Neural cell (in vitro differentiated cells): Measurements from ENCODE around the gene ALK. TPM values are rescaled to one million over a fixed set of nuclear protein-coding genes. Genes with fewer than 3 reads are reported as not detected.

Experiments used
- H2AFZ ChIP-seq: fragments of 200-600, 300-800 bp; sonication (generic), shearing (Covaris generic); 2 replicates; pipeline ENCODE4 v1.6.0; 2014; ENCODE audit warnings: low read depth, mild to moderate bottlenecking, antibody characterized with exemption, low read length, moderate library complexity
- H3F3A ChIP-seq: fragments of 200-600 bp; shearing (Covaris generic); 2 replicates; pipeline ENCODE4 v1.6.1; 2016; ENCODE audit warnings: mild to moderate bottlenecking, moderate library complexity, mixed read lengths, antibody characterized with exemption, low read length; ENCODE audit not compliant: insufficient read depth, poor library complexity, severe bottlenecking
- H3K27ac ChIP-seq: fragments of 200-600, 300-800 bp; sonication (generic), shearing (Covaris generic); 2 replicates; pipeline ENCODE4 v1.5.1; 2014; ENCODE audit warnings: mild to moderate bottlenecking, low read length, moderate library complexity
- H3K27me3 ChIP-seq: fragments of 300-800, 200-600 bp; sonication (generic), shearing (Covaris generic); 2 replicates; pipeline ENCODE4 v1.6.0; 2014; ENCODE audit warnings: mild to moderate bottlenecking, low read depth, low read length, moderate library complexity; ENCODE audit not compliant: insufficient read depth
- H3K36me3 ChIP-seq: fragments of 300-800, 200-600 bp; sonication (generic), shearing (Covaris generic); 2 replicates; pipeline ENCODE4 v1.5.1; 2014; ENCODE audit warnings: mild to moderate bottlenecking, antibody characterized with exemption, low read length, moderate library complexity; ENCODE audit not compliant: insufficient read depth
- H3K4me2 ChIP-seq: fragments of 300-800, 200-600 bp; sonication (generic), shearing (Covaris generic); 2 replicates; pipeline ENCODE4 v1.6.0; 2014; ENCODE audit warnings: mild to moderate bottlenecking, low read length
- H3K4me3 ChIP-seq: fragments of 300-800, 200-600 bp; sonication (generic), shearing (Covaris generic); 2 replicates; pipeline ENCODE4 v1.5.1; 2014; ENCODE audit warnings: mild to moderate bottlenecking, low read length, moderate library complexity
- H3K79me2 ChIP-seq: fragments of 200-600 bp; shearing (Covaris generic); replicated peaks from 2 replicates; pipeline ENCODE4 v1.6.0; 2014; ENCODE audit warnings: mild to moderate bottlenecking, low read length, moderate library complexity; ENCODE audit not compliant: insufficient read depth
- H3K9ac ChIP-seq: fragments of 300-800, 200-600 bp; sonication (generic), shearing (Covaris generic); 2 replicates; pipeline ENCODE4 v1.6.1; 2016; ENCODE audit warnings: mild to moderate bottlenecking, low read length, mixed read lengths
- H3K9me2 ChIP-seq: fragments of 200-600 bp; shearing (Covaris generic); 2 replicates; pipeline ENCODE4 v1.6.1; 2016; ENCODE audit warnings: mild to moderate bottlenecking, low read length, mixed read lengths; ENCODE audit not compliant: insufficient read depth
- H3K9me3 ChIP-seq: fragments of 200-600, 300-800 bp; sonication (generic), shearing (Covaris generic); 2 replicates; pipeline ENCODE4 v1.6.1; 2016; ENCODE audit warnings: mild to moderate bottlenecking, mixed run types, low read length, moderate library complexity, mixed read lengths
- H4K20me1 ChIP-seq: fragments of 200-600 bp; shearing (Covaris generic); 2 replicates; pipeline ENCODE4 v1.6.1; 2016; ENCODE audit warnings: mild to moderate bottlenecking, mixed run types; ENCODE audit not compliant: insufficient read depth
- CTCF ChIP-seq: fragments of 450-650 bp; IDR thresholded peaks from 2 replicates; pipeline ENCODE4 v1.5.1; 2014; ENCODE audit warnings: antibody characterized with exemption, mild to moderate bottlenecking, moderate library complexity; ENCODE audit not compliant: poor library complexity, severe bottlenecking
- EP300 ChIP-seq: fragments of 450-650 bp; conservative IDR thresholded peaks from 2 replicates; pipeline ENCODE4 v1.6.1; 2014; ENCODE audit warnings: antibody characterized with exemption, mild to moderate bottlenecking, moderate library complexity; ENCODE audit not compliant: poor library complexity, severe bottlenecking
- EZH2 ChIP-seq: fragments of 200-600, 300-800 bp; shearing (Covaris generic), sonication (generic); IDR thresholded peaks from 2 replicates; pipeline ENCODE4 v1.6.1; 2014; ENCODE audit warnings: antibody characterized with exemption, low read length, borderline replicate concordance, mild to moderate bottlenecking; ENCODE audit not compliant: insufficient read depth, poor library complexity, severe bottlenecking
- MXI1 ChIP-seq: fragments of 450-650 bp; conservative IDR thresholded peaks from 2 replicates; pipeline ENCODE4 v1.6.1; 2014; ENCODE audit warnings: antibody characterized with exemption, mild to moderate bottlenecking; ENCODE audit not compliant: poor library complexity, severe bottlenecking
- POLR2AphosphoS5 ChIP-seq: IDR thresholded peaks from 2 replicates; pipeline ENCODE4 v1.6.1; 2012
- RAD21 ChIP-seq: fragments of 450-650 bp; conservative IDR thresholded peaks from 2 replicates; pipeline ENCODE4 v1.6.1; 2014; ENCODE audit warnings: antibody characterized with exemption, mild to moderate bottlenecking, moderate library complexity
- REST ChIP-seq: IDR thresholded peaks from 2 replicates; pipeline ENCODE4 v1.6.1; 2012; ENCODE audit warnings: borderline replicate concordance
- SMC3 ChIP-seq: fragments of 450-650 bp; conservative IDR thresholded peaks from 2 replicates; pipeline ENCODE4 v1.6.1; 2014; ENCODE audit warnings: antibody characterized with exemption, mild to moderate bottlenecking, moderate library complexity; ENCODE audit not compliant: poor library complexity
- TAF1 ChIP-seq: IDR thresholded peaks from 2 replicates; pipeline ENCODE4 v1.6.1; 2012; ENCODE audit warnings: low read depth
- polyA plus RNA-seq: library from polyadenylated mRNA; depleted of rRNA; stranded (reverse); fragments of >200 nt; gene quantifications from 2 replicates; pipeline ENCODE4 v1.2.3, GENCODE V29; 2014

The ALK gene
- polyA plus RNA-seq, 1 donor from 2014 or later, result 7.1 TPM

- Histone ChIP-seq H3K9me2 (no peaks in the 10 kb centered on the region), H2AFZ (no peak overlapping the region), H3F3A (no peaks in the 10 kb centered on the region), H3K9ac (no peak overlapping the region), H3K27me3 (no peaks in the 10 kb centered on the region), H3K4me3 (no peak overlapping the region), H3K79me2 (no peaks in the 10 kb centered on the region), H4K20me1 (no peaks in the 10 kb centered on the region), H3K4me2 (no peak overlapping the region), H3K9me3 (no peaks in the 10 kb centered on the region), H3K27ac (no peak overlapping the region), H3K36me3 (no peaks in the 10 kb centered on the region)
- TF ChIP-seq MXI1 (no peak), TAF1 (no peak), CTCF (no peak), POLR2AphosphoS5 (no peak), RAD21 (no peak), SMC3 (no peak), REST (no peak), EP300 (no peak), EZH2 (no peak)
Measured at GRCh38 chr2:29284671-29285070, 636.7 kb downstream of the ALK start.

GRCh38 chr2:29281916-29282247 is 639.5 kb downstream of the ALK start:
- no peaks in the 10 kb centered on the region for H3K9me3 ChIP-seq
- H3K27ac ChIP-seq, result no peak overlapping the region

More at GRCh38 chr2:29281916-29282247, 639.5 kb downstream of the ALK start:
- Histone ChIP-seq H3K79me2 (no peaks in the 10 kb centered on the region), H3K36me3 (no peaks in the 10 kb centered on the region), H3K4me3 (no peak overlapping the region), H3F3A (no peaks in the 10 kb centered on the region), H3K27me3 (no peaks in the 10 kb centered on the region), H3K9me2 (no peaks in the 10 kb centered on the region), H2AFZ (no peak overlapping the region), H3K9ac (no peak overlapping the region), H3K4me2 (no peak overlapping the region), H4K20me1 (no peaks in the 10 kb centered on the region)
- no peak for TF ChIP-seq TAF1
- TF ChIP-seq POLR2AphosphoS5, result no peak
- no peak for TF ChIP-seq SMC3
- TF ChIP-seq EP300, result no peak
- TF ChIP-seq MXI1, result no peak
- no peak for TF ChIP-seq EZH2
- TF ChIP-seq REST, result no peak
- no peak for TF ChIP-seq RAD21
- no peak for TF ChIP-seq CTCF
